ENCODE results near the gene MACF1.

The MACF1 gene

DNA sequence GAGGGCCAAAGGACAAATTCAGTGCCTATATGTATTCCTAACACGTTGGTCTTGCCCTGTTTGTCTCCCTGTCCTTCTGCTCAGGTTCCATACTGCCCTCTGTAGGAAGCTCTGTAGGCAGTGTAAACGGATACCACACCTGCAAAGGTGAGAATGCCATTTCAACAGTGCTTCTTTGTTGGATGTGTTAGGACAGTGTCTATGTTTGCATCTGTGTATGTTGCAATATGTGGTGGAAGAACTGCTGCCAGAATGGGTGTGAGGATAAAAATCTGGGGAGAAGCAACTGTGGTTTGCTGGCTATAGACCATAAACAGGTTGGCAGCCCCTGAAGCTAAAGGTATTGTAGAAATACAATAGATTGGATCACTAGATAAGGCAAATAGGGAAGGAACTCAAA is 173.9 kb downstream of the MACF1 start:
- Histone ChIP-seq H3K36me3 (ENCODE audit: control insufficient read depth in 1 of 2, insufficient read depth in 2 of 2, low read depth in 1 of 2, low read length in 2 of 2) (peaks cover 25 to 69% of the 10 kb centered on the region in 2 experiments), H2BK15ac (ENCODE audit: low read depth, poor library complexity, severe bottlenecking) (no peak overlapping the region), H2AK5ac (ENCODE audit: low read length, severe bottlenecking) (no peak overlapping the region), H3K23ac (ENCODE audit: low read length in 2 of 2) (no peak overlapping the region), H3K4me3 (ENCODE audit: insufficient read depth in 1 of 2, low read depth in 1 of 2, low read length in 2 of 2) (no peak overlapping the region), H3K27ac (ENCODE audit: low read length, poor library complexity, severe bottlenecking) (no peak overlapping the region), H3K18ac (ENCODE audit: low read depth in 1 of 2, low read length in 2 of 2) (no peak overlapping the region), H4K8ac (ENCODE audit: low read length) (no peak overlapping the region), H2BK5ac (ENCODE audit: low read depth, low read length, poor library complexity, severe bottlenecking) (no peak overlapping the region), H3K14ac (ENCODE audit: low read length in 2 of 2) (no peak overlapping the region), H3K79me1 (replicated peaks; ENCODE audit: low read length, poor library complexity, severe bottlenecking) (peaks cover 9% of the 10 kb centered on the region), H3K9me3 (ENCODE audit: control insufficient read depth, low read length) (no peaks in the 10 kb centered on the region), H4K91ac (ENCODE audit: low read length) (no peak overlapping the region), H3K9ac (ENCODE audit: low read length) (no peak overlapping the region), H3K4me1 (ENCODE audit: control insufficient read depth, insufficient read depth, low read depth, low read length) (no peaks in the 10 kb centered on the region), H3K4me2 (ENCODE audit: low read length, poor library complexity, severe bottlenecking) (no peak overlapping the region), H2AFZ (ENCODE audit: low read depth, low read length) (no peak overlapping the region), H2BK12ac (ENCODE audit: low read length in 2 of 2) (no peak overlapping the region), H2BK120ac (ENCODE audit: low read depth, low read length) (no peak overlapping the region), H3K4ac (ENCODE audit: low read depth in 1 of 2, low read length in 2 of 2) (no peak overlapping the region), H3K27me3 (ENCODE audit: control insufficient read depth in 1 of 2, insufficient read depth in 1 of 2, low read length in 2 of 2) (no peaks in the 10 kb centered on the region)
- 41% methylated on average over 2 of the region's 2 CpGs for WGBS
- DNase-seq, result peak; percentile 18

DNA sequence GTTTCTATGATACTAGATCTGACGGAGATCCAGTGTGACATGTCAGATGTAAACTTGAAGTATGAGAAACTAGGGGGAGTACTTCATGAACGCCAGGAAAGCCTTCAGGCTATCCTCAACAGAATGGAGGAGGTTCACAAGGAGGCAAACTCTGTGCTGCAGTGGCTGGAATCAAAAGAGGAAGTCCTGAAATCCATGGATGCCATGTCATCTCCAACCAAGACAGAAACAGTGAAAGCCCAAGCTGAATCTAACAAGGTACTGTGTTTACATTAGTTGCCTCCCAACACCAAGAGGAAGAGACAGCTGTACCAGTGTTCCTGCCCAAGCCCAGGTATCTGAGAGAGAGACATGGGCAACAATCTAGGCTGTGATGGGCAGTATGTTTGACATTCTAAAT is 174.7 kb downstream of the MACF1 start:
- H3K4me3 ChIP-seq (ENCODE audit: insufficient read depth in 1 of 2, low read depth in 1 of 2, low read length in 2 of 2), result no peak overlapping the region
- peak overlapping the region in 1 of 2 experiments; percentile 70 for H3K23ac ChIP-seq (ENCODE audit: low read length in 2 of 2)
- no peak for DNase-seq
- no peak overlapping the region for H3K9ac ChIP-seq (ENCODE audit: low read length)
- H2BK5ac ChIP-seq (ENCODE audit: low read depth, low read length, poor library complexity, severe bottlenecking), result no peak overlapping the region
- no peak overlapping the region for H2AFZ ChIP-seq (ENCODE audit: low read depth, low read length)
- no peak overlapping the region for H3K27ac ChIP-seq (ENCODE audit: low read length, poor library complexity, severe bottlenecking)
- no peaks in the 10 kb centered on the region for H3K9me3 ChIP-seq (ENCODE audit: control insufficient read depth, low read length)
- 97% methylated on average over 2 of the region's 2 CpGs for WGBS
- H3K79me1 ChIP-seq (replicated peaks; ENCODE audit: low read length, poor library complexity, severe bottlenecking), result peaks cover 9% of the 10 kb centered on the region
- no peak overlapping the region for H3K4me2 ChIP-seq (ENCODE audit: low read length, poor library complexity, severe bottlenecking)
- no peak overlapping the region for H2BK120ac ChIP-seq (ENCODE audit: low read depth, low read length)
- peaks cover 20 to 70% of the 10 kb centered on the region in 2 experiments for H3K36me3 ChIP-seq (ENCODE audit: control insufficient read depth in 1 of 2, insufficient read depth in 2 of 2, low read depth in 1 of 2, low read length in 2 of 2)
- no peak overlapping the region for H3K18ac ChIP-seq (ENCODE audit: low read depth in 1 of 2, low read length in 2 of 2)
- H3K4me1 ChIP-seq (ENCODE audit: control insufficient read depth, insufficient read depth, low read depth, low read length), result no peaks in the 10 kb centered on the region
- H3K14ac ChIP-seq (ENCODE audit: low read length in 2 of 2), result no peak overlapping the region
- H2BK12ac ChIP-seq (ENCODE audit: low read length in 2 of 2), result no peak overlapping the region
- H3K4ac ChIP-seq (ENCODE audit: low read depth in 1 of 2, low read length in 2 of 2), result no peak overlapping the region
- H2BK15ac ChIP-seq (ENCODE audit: low read depth, poor library complexity, severe bottlenecking), result no peak overlapping the region
- H4K8ac ChIP-seq (ENCODE audit: low read length), result no peak overlapping the region
- peak overlapping the region; percentile 41 for H2AK5ac ChIP-seq (ENCODE audit: low read length, severe bottlenecking)
- no peaks in the 10 kb centered on the region for H3K27me3 ChIP-seq (ENCODE audit: control insufficient read depth in 1 of 2, insufficient read depth in 1 of 2, low read length in 2 of 2)
- no peak overlapping the region for H4K91ac ChIP-seq (ENCODE audit: low read length)

DNA sequence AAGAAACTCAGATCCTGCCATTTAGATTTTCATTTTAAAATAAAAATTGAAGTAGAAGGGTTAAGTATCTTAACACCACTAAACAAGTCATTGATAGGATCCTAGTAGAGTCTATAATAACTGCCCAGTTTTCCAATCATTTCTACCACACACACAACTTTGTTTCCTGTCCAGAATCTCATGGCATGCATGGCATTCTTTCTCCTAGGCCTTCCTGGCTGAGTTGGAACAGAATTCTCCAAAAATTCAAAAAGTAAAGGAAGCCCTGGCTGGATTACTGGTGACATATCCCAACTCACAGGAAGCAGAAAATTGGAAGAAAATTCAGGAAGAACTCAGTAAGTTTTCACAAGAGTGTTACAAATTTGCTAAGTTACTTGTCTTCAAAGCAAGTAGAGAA is 175.5 kb downstream of the MACF1 start:
- Histone ChIP-seq H3K4me2 (ENCODE audit: low read length, poor library complexity, severe bottlenecking) (no peak overlapping the region), H3K23ac (ENCODE audit: low read length in 2 of 2) (no peak overlapping the region), H3K4me3 (ENCODE audit: insufficient read depth in 1 of 2, low read depth in 1 of 2, low read length in 2 of 2) (no peak overlapping the region), H3K4me1 (ENCODE audit: control insufficient read depth, insufficient read depth, low read depth, low read length) (no peaks in the 10 kb centered on the region), H3K4ac (ENCODE audit: low read depth in 1 of 2, low read length in 2 of 2) (no peak overlapping the region), H4K91ac (ENCODE audit: low read length) (no peak overlapping the region), H2BK120ac (ENCODE audit: low read depth, low read length) (no peak overlapping the region), H3K36me3 (ENCODE audit: control insufficient read depth in 1 of 2, insufficient read depth in 2 of 2, low read depth in 1 of 2, low read length in 2 of 2) (peaks cover 22 to 73% of the 10 kb centered on the region in 2 experiments), H3K9ac (ENCODE audit: low read length) (no peak overlapping the region), H3K27me3 (ENCODE audit: control insufficient read depth in 1 of 2, insufficient read depth in 1 of 2, low read length in 2 of 2) (no peaks in the 10 kb centered on the region), H2AFZ (ENCODE audit: low read depth, low read length) (no peak overlapping the region), H3K9me3 (ENCODE audit: control insufficient read depth, low read length) (no peaks in the 10 kb centered on the region), H3K27ac (ENCODE audit: low read length, poor library complexity, severe bottlenecking) (peak overlapping the region; percentile 20), H2BK5ac (ENCODE audit: low read depth, low read length, poor library complexity, severe bottlenecking) (no peak overlapping the region), H2BK12ac (ENCODE audit: low read length in 2 of 2) (no peak overlapping the region), H2BK15ac (ENCODE audit: low read depth, poor library complexity, severe bottlenecking) (no peak overlapping the region), H3K79me1 (replicated peaks; ENCODE audit: low read length, poor library complexity, severe bottlenecking) (peaks cover 9% of the 10 kb centered on the region), H4K8ac (ENCODE audit: low read length) (no peak overlapping the region), H3K18ac (ENCODE audit: low read depth in 1 of 2, low read length in 2 of 2) (no peak overlapping the region), H2AK5ac (ENCODE audit: low read length, severe bottlenecking) (no peak overlapping the region), H3K14ac (ENCODE audit: low read length in 2 of 2) (no peak overlapping the region)
- DNase-seq, result no peak

DNA sequence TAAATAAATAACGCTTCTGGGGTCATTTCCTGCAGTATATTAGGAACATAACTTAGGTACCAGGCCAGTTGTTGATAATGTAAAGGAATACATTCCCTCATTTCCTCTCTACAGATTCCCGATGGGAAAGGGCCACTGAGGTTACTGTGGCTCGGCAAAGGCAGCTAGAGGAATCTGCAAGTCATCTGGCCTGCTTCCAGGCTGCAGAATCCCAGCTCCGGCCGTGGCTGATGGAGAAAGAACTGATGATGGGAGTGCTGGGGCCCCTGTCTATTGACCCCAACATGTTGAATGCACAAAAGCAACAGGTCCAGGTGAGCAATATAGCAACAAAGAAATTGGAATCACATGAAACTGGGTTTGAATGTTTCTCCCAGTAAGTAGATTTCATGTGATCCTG is 177.3 kb downstream of the MACF1 start:
- Histone ChIP-seq H3K23ac (ENCODE audit: low read length in 2 of 2) (no peak overlapping the region), H3K4me3 (ENCODE audit: insufficient read depth in 1 of 2, low read depth in 1 of 2, low read length in 2 of 2) (no peak overlapping the region)
- 77% methylated on average over 4 of the region's 5 CpGs for WGBS

More for the DNA sequence above, 177.3 kb downstream of the MACF1 start:
- peak overlapping the region; percentile 63 for H3K27ac ChIP-seq (ENCODE audit: low read length, poor library complexity, severe bottlenecking)
- no peak overlapping the region for H3K4me2 ChIP-seq (ENCODE audit: low read length, poor library complexity, severe bottlenecking)
- no peak overlapping the region for H2BK15ac ChIP-seq (ENCODE audit: low read depth, poor library complexity, severe bottlenecking)
- H3K4ac ChIP-seq (ENCODE audit: low read depth in 1 of 2, low read length in 2 of 2), result no peak overlapping the region
- H3K27me3 ChIP-seq (ENCODE audit: control insufficient read depth in 1 of 2, insufficient read depth in 1 of 2, low read length in 2 of 2), result no peaks in the 10 kb centered on the region
- no peak overlapping the region for H2BK120ac ChIP-seq (ENCODE audit: low read depth, low read length)
- no peak overlapping the region for H3K9ac ChIP-seq (ENCODE audit: low read length)
- H3K79me1 ChIP-seq (replicated peaks; ENCODE audit: low read length, poor library complexity, severe bottlenecking), result peaks cover 9% of the 10 kb centered on the region
- H3K18ac ChIP-seq (ENCODE audit: low read depth in 1 of 2, low read length in 2 of 2), result no peak overlapping the region
- H3K36me3 ChIP-seq (ENCODE audit: control insufficient read depth in 1 of 2, insufficient read depth in 2 of 2, low read depth in 1 of 2, low read length in 2 of 2), result peaks cover 35 to 76% of the 10 kb centered on the region in 2 experiments
- H3K14ac ChIP-seq (ENCODE audit: low read length in 2 of 2), result no peak overlapping the region
- H4K91ac ChIP-seq (ENCODE audit: low read length), result no peak overlapping the region
- no peak overlapping the region for H4K8ac ChIP-seq (ENCODE audit: low read length)
- DNase-seq, result peak; percentile 59
- H3K4me1 ChIP-seq (ENCODE audit: control insufficient read depth, insufficient read depth, low read depth, low read length), result peaks cover 2% of the 10 kb centered on the region
- no peak overlapping the region for H2AK5ac ChIP-seq (ENCODE audit: low read length, severe bottlenecking)
- no peak overlapping the region for H2BK12ac ChIP-seq (ENCODE audit: low read length in 2 of 2)
- no peak overlapping the region for H2BK5ac ChIP-seq (ENCODE audit: low read depth, low read length, poor library complexity, severe bottlenecking)
- H3K9me3 ChIP-seq (ENCODE audit: control insufficient read depth, low read length), result no peaks in the 10 kb centered on the region
- no peak overlapping the region for H2AFZ ChIP-seq (ENCODE audit: low read depth, low read length)

All from mesenchymal stem cell (in vitro differentiated cells and primary cell).